ENCODE data around the gene CIAPIN1.

CIAPIN1 gene

GRCh38 chr16:57379579-57379978, 67.6 kb downstream of the CIAPIN1 start:
- H3K79me2 ChIP-seq (ENCODE audit: low read length), result no peaks in the 10 kb centered on the region
- no peak overlapping the region for H3K4me2 ChIP-seq (ENCODE audit: low read depth, low read length)
- H3K4me1 ChIP-seq (ENCODE audit: low read length), result no peaks in the 10 kb centered on the region
- TF ChIP-seq EZH2phosphoT487 (IDR thresholded peaks at IDR 0.05; ENCODE audit: low read length) (no peak), CTCF (IDR thresholded peaks at IDR 0.05; ENCODE audit: low read length) (no peak), EZH2 (optimal IDR thresholded peaks at IDR 0.05; ENCODE audit: low read depth, low read length) (no peak)
- H3K27me3 ChIP-seq (replicated peaks; ENCODE audit: insufficient read depth, low read length), result no peaks in the 10 kb centered on the region
- H3F3A ChIP-seq (ENCODE audit: insufficient read depth, low read length), result no peaks in the 10 kb centered on the region
- no peak overlapping the region for H3K27ac ChIP-seq (ENCODE audit: low read length)
- no peaks in the 10 kb centered on the region for H4K20me1 ChIP-seq (ENCODE audit: insufficient read depth, low read length)
- H3K9ac ChIP-seq (ENCODE audit: low read length), result no peak overlapping the region
- H3K36me3 ChIP-seq (replicated peaks; ENCODE audit: insufficient read depth, low read length), result no peaks in the 10 kb centered on the region
- no peak for DNase-seq
- H2AFZ ChIP-seq (ENCODE audit: low read length), result no peak overlapping the region
- H3K9me2 ChIP-seq (replicated peaks; ENCODE audit: insufficient read depth, low read length), result no peaks in the 10 kb centered on the region
- no peak overlapping the region for H3K4me3 ChIP-seq (ENCODE audit: low read length)
- H3K9me3 ChIP-seq (replicated peaks; ENCODE audit: insufficient read depth, low read length), result no peaks in the 10 kb centered on the region

Measured in MM.1S (cell line).